Neural cell (in vitro differentiated cells): ENCODE measurements around the gene IL2. TPM values are rescaled to one million over a fixed set of nuclear protein-coding genes. Genes with fewer than 3 reads are reported as not detected.

ENCODE experiments used
- H2AFZ ChIP-seq: fragments of 200-600, 300-800 bp; sonication (generic), shearing (Covaris generic); 2 replicates; pipeline ENCODE4 v1.6.0; 2014; ENCODE audit warnings: low read depth, mild to moderate bottlenecking, antibody characterized with exemption, low read length, moderate library complexity
- H3F3A ChIP-seq: fragments of 200-600 bp; shearing (Covaris generic); 2 replicates; pipeline ENCODE4 v1.6.1; 2016; ENCODE audit warnings: mild to moderate bottlenecking, moderate library complexity, mixed read lengths, antibody characterized with exemption, low read length; ENCODE audit not compliant: insufficient read depth, poor library complexity, severe bottlenecking
- H3K27ac ChIP-seq: fragments of 200-600, 300-800 bp; sonication (generic), shearing (Covaris generic); 2 replicates; pipeline ENCODE4 v1.5.1; 2014; ENCODE audit warnings: mild to moderate bottlenecking, low read length, moderate library complexity
- H3K27me3 ChIP-seq: fragments of 300-800, 200-600 bp; sonication (generic), shearing (Covaris generic); 2 replicates; pipeline ENCODE4 v1.6.0; 2014; ENCODE audit warnings: mild to moderate bottlenecking, low read depth, low read length, moderate library complexity; ENCODE audit not compliant: insufficient read depth
- H3K36me3 ChIP-seq: fragments of 300-800, 200-600 bp; sonication (generic), shearing (Covaris generic); 2 replicates; pipeline ENCODE4 v1.5.1; 2014; ENCODE audit warnings: mild to moderate bottlenecking, antibody characterized with exemption, low read length, moderate library complexity; ENCODE audit not compliant: insufficient read depth
- H3K4me2 ChIP-seq: fragments of 300-800, 200-600 bp; sonication (generic), shearing (Covaris generic); 2 replicates; pipeline ENCODE4 v1.6.0; 2014; ENCODE audit warnings: mild to moderate bottlenecking, low read length
- H3K4me3 ChIP-seq: fragments of 300-800, 200-600 bp; sonication (generic), shearing (Covaris generic); 2 replicates; pipeline ENCODE4 v1.5.1; 2014; ENCODE audit warnings: mild to moderate bottlenecking, low read length, moderate library complexity
- H3K79me2 ChIP-seq: fragments of 200-600 bp; shearing (Covaris generic); replicated peaks from 2 replicates; pipeline ENCODE4 v1.6.0; 2014; ENCODE audit warnings: mild to moderate bottlenecking, low read length, moderate library complexity; ENCODE audit not compliant: insufficient read depth
- H3K9ac ChIP-seq: fragments of 300-800, 200-600 bp; sonication (generic), shearing (Covaris generic); 2 replicates; pipeline ENCODE4 v1.6.1; 2016; ENCODE audit warnings: mild to moderate bottlenecking, low read length, mixed read lengths
- H3K9me2 ChIP-seq: fragments of 200-600 bp; shearing (Covaris generic); 2 replicates; pipeline ENCODE4 v1.6.1; 2016; ENCODE audit warnings: mild to moderate bottlenecking, low read length, mixed read lengths; ENCODE audit not compliant: insufficient read depth
- H3K9me3 ChIP-seq: fragments of 200-600, 300-800 bp; sonication (generic), shearing (Covaris generic); 2 replicates; pipeline ENCODE4 v1.6.1; 2016; ENCODE audit warnings: mild to moderate bottlenecking, mixed run types, low read length, moderate library complexity, mixed read lengths
- H4K20me1 ChIP-seq: fragments of 200-600 bp; shearing (Covaris generic); 2 replicates; pipeline ENCODE4 v1.6.1; 2016; ENCODE audit warnings: mild to moderate bottlenecking, mixed run types; ENCODE audit not compliant: insufficient read depth
- EP300 ChIP-seq: fragments of 450-650 bp; conservative IDR thresholded peaks from 2 replicates; pipeline ENCODE4 v1.6.1; 2014; ENCODE audit warnings: antibody characterized with exemption, mild to moderate bottlenecking, moderate library complexity; ENCODE audit not compliant: poor library complexity, severe bottlenecking
- EZH2 ChIP-seq: fragments of 200-600, 300-800 bp; shearing (Covaris generic), sonication (generic); IDR thresholded peaks from 2 replicates; pipeline ENCODE4 v1.6.1; 2014; ENCODE audit warnings: antibody characterized with exemption, low read length, borderline replicate concordance, mild to moderate bottlenecking; ENCODE audit not compliant: insufficient read depth, poor library complexity, severe bottlenecking
- MXI1 ChIP-seq: fragments of 450-650 bp; conservative IDR thresholded peaks from 2 replicates; pipeline ENCODE4 v1.6.1; 2014; ENCODE audit warnings: antibody characterized with exemption, mild to moderate bottlenecking; ENCODE audit not compliant: poor library complexity, severe bottlenecking
- POLR2AphosphoS5 ChIP-seq: IDR thresholded peaks from 2 replicates; pipeline ENCODE4 v1.6.1; 2012
- RAD21 ChIP-seq: fragments of 450-650 bp; conservative IDR thresholded peaks from 2 replicates; pipeline ENCODE4 v1.6.1; 2014; ENCODE audit warnings: antibody characterized with exemption, mild to moderate bottlenecking, moderate library complexity
- REST ChIP-seq: IDR thresholded peaks from 2 replicates; pipeline ENCODE4 v1.6.1; 2012; ENCODE audit warnings: borderline replicate concordance
- SMC3 ChIP-seq: fragments of 450-650 bp; conservative IDR thresholded peaks from 2 replicates; pipeline ENCODE4 v1.6.1; 2014; ENCODE audit warnings: antibody characterized with exemption, mild to moderate bottlenecking, moderate library complexity; ENCODE audit not compliant: poor library complexity
- TAF1 ChIP-seq: IDR thresholded peaks from 2 replicates; pipeline ENCODE4 v1.6.1; 2012; ENCODE audit warnings: low read depth
- polyA plus RNA-seq: library from polyadenylated mRNA; depleted of rRNA; stranded (reverse); fragments of >200 nt; gene quantifications from 2 replicates; pipeline ENCODE4 v1.2.3, GENCODE V29; 2014
- TF ChIP-seq, protein P1 (sequence below): fragments of 450-650 bp; IDR thresholded peaks from 2 replicates; pipeline ENCODE4 v1.5.1; 2014; ENCODE audit warnings: antibody characterized with exemption, mild to moderate bottlenecking, moderate library complexity; ENCODE audit not compliant: poor library complexity, severe bottlenecking

The IL2 gene
- polyA plus RNA-seq, 1 donor from 2014 or later, result not detected

DNA sequence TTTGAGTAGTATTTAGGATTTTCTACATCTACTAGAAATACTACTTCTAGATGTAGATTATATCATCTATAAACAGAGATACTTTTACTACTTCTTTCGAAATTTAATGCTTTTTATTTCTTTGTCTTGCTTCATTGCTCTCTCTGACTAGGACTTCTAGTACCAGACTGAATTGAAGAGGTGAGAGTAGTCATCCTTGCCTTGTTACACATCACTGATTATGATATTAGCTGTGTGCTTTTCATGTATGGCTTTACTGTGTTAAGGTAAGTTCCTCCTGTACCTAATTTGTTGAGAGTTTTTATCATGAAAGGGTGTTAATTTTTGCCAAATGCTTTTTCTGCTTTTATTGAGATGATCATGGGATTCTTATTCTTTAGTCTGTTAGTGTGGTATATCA, 19.6 kb upstream of the IL2 start:
- no peaks in the 10 kb centered on the region for H3K27me3 ChIP-seq
- no peaks in the 10 kb centered on the region for H3K79me2 ChIP-seq
- no peaks in the 10 kb centered on the region for H4K20me1 ChIP-seq
- no peaks in the 10 kb centered on the region for H3K9me2 ChIP-seq
- H3K4me3 ChIP-seq, result no peak overlapping the region
- no peak overlapping the region for H3K27ac ChIP-seq
- TF ChIP-seq MXI1 (no peak), EP300 (no peak), POLR2AphosphoS5 (no peak), RAD21 (no peak), EZH2 (no peak), REST (no peak), TAF1 (no peak), SMC3 (no peak)
- TF ChIP-seq, protein P1, sequence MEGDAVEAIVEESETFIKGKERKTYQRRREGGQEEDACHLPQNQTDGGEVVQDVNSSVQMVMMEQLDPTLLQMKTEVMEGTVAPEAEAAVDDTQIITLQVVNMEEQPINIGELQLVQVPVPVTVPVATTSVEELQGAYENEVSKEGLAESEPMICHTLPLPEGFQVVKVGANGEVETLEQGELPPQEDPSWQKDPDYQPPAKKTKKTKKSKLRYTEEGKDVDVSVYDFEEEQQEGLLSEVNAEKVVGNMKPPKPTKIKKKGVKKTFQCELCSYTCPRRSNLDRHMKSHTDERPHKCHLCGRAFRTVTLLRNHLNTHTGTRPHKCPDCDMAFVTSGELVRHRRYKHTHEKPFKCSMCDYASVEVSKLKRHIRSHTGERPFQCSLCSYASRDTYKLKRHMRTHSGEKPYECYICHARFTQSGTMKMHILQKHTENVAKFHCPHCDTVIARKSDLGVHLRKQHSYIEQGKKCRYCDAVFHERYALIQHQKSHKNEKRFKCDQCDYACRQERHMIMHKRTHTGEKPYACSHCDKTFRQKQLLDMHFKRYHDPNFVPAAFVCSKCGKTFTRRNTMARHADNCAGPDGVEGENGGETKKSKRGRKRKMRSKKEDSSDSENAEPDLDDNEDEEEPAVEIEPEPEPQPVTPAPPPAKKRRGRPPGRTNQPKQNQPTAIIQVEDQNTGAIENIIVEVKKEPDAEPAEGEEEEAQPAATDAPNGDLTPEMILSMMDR, result no peak
- H3F3A ChIP-seq, result no peaks in the 10 kb centered on the region
- no peaks in the 10 kb centered on the region for H3K9me3 ChIP-seq
- H3K9ac ChIP-seq, result no peak overlapping the region
- no peaks in the 10 kb centered on the region for H3K36me3 ChIP-seq
- no peak overlapping the region for H3K4me2 ChIP-seq
- no peak overlapping the region for H2AFZ ChIP-seq

GRCh38 chr4:122475233-122475632, 18.7 kb upstream of the IL2 start:
- no peaks in the 10 kb centered on the region for H3F3A ChIP-seq
- H3K4me3 ChIP-seq, result no peak overlapping the region
- no peaks in the 10 kb centered on the region for H3K79me2 ChIP-seq
- no peak overlapping the region for H3K9ac ChIP-seq
- no peaks in the 10 kb centered on the region for H4K20me1 ChIP-seq
- no peaks in the 10 kb centered on the region for H3K9me2 ChIP-seq
- no peaks in the 10 kb centered on the region for H3K9me3 ChIP-seq
- TF ChIP-seq SMC3, result no peak
- no peak for TF ChIP-seq EZH2
- no peak for TF ChIP-seq REST
- TF ChIP-seq, protein P1, result no peak
- TF ChIP-seq TAF1, result no peak
- TF ChIP-seq POLR2AphosphoS5, result no peak
- no peak for TF ChIP-seq EP300
- TF ChIP-seq MXI1, result no peak
- no peak for TF ChIP-seq RAD21
- no peak overlapping the region for H3K27ac ChIP-seq
- no peak overlapping the region for H3K4me2 ChIP-seq
- H2AFZ ChIP-seq, result no peak overlapping the region
- no peaks in the 10 kb centered on the region for H3K27me3 ChIP-seq
- H3K36me3 ChIP-seq, result no peaks in the 10 kb centered on the region
